ENCODE measurements around the gene AKT3.
"Not testable (repeated sequence)": the region's sequence is repeated elsewhere in the genome, so short reads cannot be mapped to it uniquely, and the experiment has no call there.

AKT3 gene

GRCh38 chr1:243842161-243842560 lies 7.9 kb downstream of the AKT3 start:
- no peak for DNase-seq (ENCODE audit: low read depth)

DNA sequence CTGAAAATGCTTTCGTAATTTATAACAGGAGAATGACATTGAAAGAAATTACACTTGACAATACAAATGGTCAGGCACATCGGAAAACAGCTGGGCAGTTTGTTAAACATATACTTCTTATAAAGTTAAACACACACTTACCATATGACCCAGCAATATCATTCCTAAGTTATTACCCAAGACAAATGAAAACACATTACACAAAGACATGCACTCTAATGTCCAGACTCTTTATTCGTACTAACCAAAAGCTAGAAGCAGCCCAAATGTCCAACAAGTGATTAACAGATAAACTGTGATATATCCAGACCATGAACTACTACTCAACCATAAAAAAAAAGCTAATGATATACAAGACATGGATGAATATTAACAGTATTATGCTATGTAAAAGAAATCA lies 8.5 kb downstream of the AKT3 start:
- DNase-seq (ENCODE audit: low read depth): peak; percentile 34

- no peak for DNase-seq (ENCODE audit: low read depth)
Observed at GRCh38 chr1:243837907-243838535, 12.0 kb downstream of the AKT3 start.

GRCh38 chr1:243834130-243834529 lies 15.9 kb downstream of the AKT3 start:
- DNase-seq (ENCODE audit: low read depth): no peak

DNA sequence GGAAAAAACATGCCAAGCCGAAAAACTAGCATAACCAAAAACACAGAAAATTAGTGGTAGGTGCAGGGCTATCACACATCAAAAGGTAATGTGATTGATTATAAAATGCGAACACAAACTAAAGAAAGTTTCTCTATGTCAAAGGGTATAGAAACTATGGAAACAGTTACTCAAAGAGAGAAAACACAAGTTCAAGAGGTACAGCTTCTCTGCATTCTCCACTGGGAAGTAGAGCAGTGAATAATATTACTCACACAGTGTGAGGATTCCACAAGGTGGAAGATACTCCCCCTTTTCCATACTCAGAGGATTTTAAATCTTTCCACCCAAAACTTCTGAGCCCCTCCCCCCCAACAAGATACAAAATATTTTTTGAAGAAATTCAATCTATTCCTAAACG lies 18.6 kb downstream of the AKT3 start:
- DNase-seq (ENCODE audit: low read depth): no peak

- DNase-seq (ENCODE audit: low read depth): no peak
Observed at GRCh38 chr1:243827206-243827605, 22.8 kb downstream of the AKT3 start.

DNA sequence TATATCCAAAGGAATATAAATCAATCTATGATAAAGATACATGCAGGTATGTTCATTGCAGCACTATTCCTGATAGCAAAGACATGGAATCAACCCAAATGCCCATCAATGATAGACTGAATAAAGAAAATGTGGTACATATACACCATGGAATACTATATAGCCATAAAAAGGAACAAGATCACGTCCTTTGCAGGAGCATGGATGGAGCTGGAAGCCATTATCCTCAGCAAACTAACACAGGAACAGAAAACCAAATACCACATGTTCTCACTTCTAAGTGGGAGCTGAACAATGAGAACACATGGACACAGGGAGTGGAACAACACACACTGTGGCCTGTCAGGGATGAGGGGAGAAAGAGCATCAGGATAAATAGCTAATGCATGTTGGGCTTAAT lies 25.1 kb downstream of the AKT3 start:
- DNase-seq (ENCODE audit: low read depth): not testable (repeated sequence)

- no peak for DNase-seq (ENCODE audit: low read depth)
Observed at GRCh38 chr1:243821177-243821680, 28.8 kb downstream of the AKT3 start.

DNA sequence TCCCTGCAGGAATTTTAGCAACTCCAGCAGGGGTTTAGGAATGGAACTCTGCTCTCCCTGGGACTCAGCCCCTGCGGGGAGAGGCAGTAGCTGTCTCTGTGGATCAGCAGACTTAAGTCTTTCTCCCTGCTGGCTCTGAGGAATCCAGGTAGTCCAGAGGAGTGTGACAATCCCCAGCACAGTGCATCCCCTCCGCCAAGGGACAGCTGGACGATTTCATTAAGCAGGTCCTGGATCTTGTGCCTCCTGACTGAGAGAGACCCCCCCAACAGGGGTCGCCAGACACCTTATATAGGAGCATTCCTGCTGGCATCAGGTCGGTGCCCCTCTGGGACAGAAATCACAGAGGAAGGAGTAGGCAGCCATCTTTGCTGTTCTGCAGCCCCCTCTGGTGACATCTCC lies 30.6 kb downstream of the AKT3 start:
- DNase-seq (ENCODE audit: low read depth): no peak

DNA sequence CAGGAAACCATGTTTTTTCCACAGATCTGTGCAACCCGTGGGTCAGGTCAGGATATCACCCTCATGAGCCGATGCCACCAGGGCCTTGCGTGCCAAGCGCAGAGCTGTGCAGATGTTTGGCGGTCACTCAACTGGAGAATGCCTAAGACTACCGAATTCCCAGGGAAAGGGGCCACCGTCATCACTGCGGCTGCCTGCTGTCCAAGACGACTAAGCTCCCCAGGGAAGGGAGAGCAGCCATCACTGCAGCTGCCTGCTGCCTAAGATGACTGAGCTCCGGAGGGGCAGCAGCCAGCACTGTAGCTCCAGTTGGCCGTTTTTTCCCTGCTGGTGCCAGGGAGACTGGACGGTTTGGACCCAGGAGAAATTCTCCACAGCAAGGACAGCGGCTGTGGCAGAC lies 31.1 kb downstream of the AKT3 start:
- DNase-seq (ENCODE audit: low read depth): no peak

DNA sequence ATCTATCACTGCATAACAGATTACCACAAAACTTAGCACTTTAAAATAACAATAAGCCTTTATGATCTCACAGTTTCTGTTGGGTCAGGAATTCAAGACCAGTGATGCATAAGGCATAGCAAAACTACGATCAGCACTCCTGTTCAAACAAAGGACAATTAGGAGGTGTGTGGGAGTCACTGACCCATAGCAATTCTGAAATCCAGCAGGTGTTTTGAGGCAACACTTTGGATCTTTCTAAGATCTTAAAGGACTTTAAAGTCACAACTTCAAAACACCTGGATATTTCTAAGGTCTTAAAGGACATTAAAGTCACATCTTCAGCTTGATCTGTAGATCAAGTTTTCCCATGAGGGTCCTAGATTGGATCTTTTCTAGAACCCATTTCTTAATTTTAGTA lies 35.3 kb downstream of the AKT3 start:
- no peak for DNase-seq (ENCODE audit: low read depth)

DNA sequence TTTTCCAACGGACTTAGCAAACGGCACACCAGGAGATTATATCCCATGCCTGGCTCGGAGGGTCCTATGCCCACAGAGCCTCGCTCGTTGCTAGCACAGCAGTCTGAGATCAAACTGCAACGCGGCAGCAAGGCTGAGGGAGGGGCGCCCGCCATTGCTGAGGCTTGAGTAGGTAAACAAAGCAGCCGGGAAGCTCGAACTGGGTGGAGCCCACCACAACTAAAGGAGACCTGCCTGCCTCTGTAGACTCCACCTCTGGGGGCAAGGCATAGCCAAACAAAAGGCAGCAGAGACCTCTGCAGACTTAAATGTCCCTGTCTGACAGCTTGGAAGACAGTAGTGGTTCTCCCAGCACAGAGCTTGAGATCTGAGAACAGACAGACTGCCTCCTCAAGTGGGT lies 42.7 kb downstream of the AKT3 start:
- not testable (repeated sequence) for DNase-seq (ENCODE audit: low read depth)

- DNase-seq (ENCODE audit: low read depth): no peak
Observed at GRCh38 chr1:243806310-243806709, 43.7 kb downstream of the AKT3 start.

GRCh38 chr1:243802736-243803135 lies 47.3 kb downstream of the AKT3 start:
- DNase-seq (ENCODE audit: low read depth): no peak

- no peak for DNase-seq (ENCODE audit: low read depth)
Observed at GRCh38 chr1:243801378-243801777, 48.7 kb downstream of the AKT3 start.

- peak; percentile 11 for DNase-seq (ENCODE audit: low read depth)
Observed at GRCh38 chr1:243799908-243800307, 50.1 kb downstream of the AKT3 start.

DNA sequence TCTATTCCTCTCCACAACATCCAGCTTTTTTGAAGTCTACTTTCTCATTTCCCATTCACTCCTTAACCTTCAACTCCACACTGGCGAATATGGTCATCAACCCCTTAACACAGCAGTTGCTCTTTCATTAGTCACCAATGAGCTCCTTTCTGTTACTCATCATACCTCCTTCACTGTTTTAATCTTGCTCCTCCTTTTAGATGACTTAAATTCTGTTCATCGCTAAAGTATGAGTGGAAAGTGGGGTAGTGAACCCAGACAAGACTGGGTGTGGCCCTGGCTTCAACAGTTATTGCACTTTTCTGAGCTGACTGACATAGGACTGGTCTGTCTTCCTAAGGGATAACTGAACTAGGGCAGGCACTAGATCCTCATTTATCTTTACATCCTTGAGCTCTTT lies 51.3 kb downstream of the AKT3 start:
- peak; percentile 33 for DNase-seq (ENCODE audit: low read depth)

DNA sequence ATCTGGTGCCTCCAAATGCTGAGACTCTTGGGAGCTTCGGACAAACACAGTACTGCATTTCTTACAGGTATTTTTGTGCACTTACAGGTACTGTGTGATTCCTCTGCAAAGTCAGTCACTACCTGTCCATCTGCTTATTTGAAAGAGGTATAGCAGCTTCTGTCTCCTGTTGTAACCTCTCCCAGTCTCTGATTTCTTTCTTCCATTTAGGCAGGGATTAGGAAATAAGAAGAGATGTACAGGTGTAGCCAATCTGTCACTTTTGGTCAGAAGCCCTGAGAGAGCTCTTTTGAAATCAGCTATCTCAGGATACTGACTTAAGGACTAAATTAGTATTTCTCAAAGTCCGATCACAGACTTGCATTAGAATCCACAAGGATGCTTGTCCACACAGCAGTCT lies 54.0 kb downstream of the AKT3 start:
- DNase-seq (ENCODE audit: low read depth): no peak

- DNase-seq (ENCODE audit: low read depth): no peak
Observed at GRCh38 chr1:243793298-243793697, 56.7 kb downstream of the AKT3 start.

DNA sequence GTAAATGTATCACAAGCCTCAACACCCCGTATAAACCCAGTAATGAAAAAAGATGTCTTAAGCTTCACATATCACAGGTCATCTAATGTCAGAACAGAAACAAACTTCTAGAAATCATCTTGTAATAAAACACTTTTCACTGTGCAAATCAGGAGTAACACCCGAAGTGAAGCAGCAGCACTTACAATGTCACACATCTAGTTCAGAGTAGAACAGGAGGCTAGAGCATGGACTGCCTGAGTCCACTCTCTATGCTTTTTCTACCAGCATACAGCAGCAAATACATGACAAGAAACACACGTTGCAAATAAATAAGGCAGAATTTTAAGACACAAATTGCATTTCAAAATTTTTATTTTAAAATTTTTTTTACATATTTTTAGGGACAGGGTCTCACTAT lies 57.2 kb downstream of the AKT3 start:
- DNase-seq (ENCODE audit: low read depth): no peak

DNA sequence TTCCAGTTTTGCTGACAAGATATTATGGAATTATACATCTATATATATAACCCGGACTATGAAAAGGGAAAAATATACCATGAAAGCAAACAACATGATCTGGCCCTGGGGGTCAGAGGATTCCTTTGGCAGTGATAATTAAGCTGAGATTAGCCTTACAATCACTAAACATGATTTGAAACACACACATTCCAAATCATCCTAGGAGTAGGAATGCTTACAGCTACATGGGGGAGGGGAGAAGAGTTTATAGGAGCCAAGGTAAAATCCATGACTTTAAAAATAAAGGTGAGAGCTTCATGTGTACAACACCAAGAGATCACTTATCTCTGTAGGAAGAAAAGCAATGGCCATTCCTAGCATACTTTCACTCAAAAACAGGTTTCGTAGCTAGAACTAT lies 57.6 kb downstream of the AKT3 start:
- no peak for DNase-seq (ENCODE audit: low read depth)

- no peak for DNase-seq (ENCODE audit: low read depth)
Observed at GRCh38 chr1:243791586-243792267, 58.3 kb downstream of the AKT3 start.

GRCh38 chr1:243790404-243790803 lies 59.6 kb downstream of the AKT3 start:
- DNase-seq (ENCODE audit: low read depth): no peak

- DNase-seq (ENCODE audit: low read depth): no peak
Observed at GRCh38 chr1:243786531-243786930, 63.5 kb downstream of the AKT3 start.

Measured in fibroblast of gingiva (primary cell).